Hepatocyte (in vitro differentiated cells): ENCODE results near the gene TESK1. TPM values are rescaled to one million over a fixed set of nuclear protein-coding genes. Genes with fewer than 3 reads are reported as not detected.
"Not testable (repeated sequence)": the region's sequence is repeated elsewhere in the genome, so short reads cannot be mapped to it uniquely, and the experiment has no call there.

Experiments used
- DNase-seq: peaks from one replicate; pipeline ENCODE4 v3.0.0-alpha.2; 2016; ENCODE audit warnings: low spot score
- H2AFZ ChIP-seq: fragments of 200-600 bp; sonication (generic); 2 replicates; pipeline ENCODE4 v1.6.0; 2016; ENCODE audit warnings: antibody characterized with exemption, mild to moderate bottlenecking
- H3K27ac ChIP-seq: fragments of 200-600 bp; sonication (generic); 2 replicates; pipeline ENCODE4 v1.5.1; 2016; ENCODE audit warnings: mild to moderate bottlenecking
- H3K27me3 ChIP-seq: fragments of 200-600 bp; sonication (generic); 2 replicates; pipeline ENCODE4 v1.6.1; 2016
- H3K36me3 ChIP-seq: fragments of 200-600 bp; sonication (generic); replicated peaks from 2 replicates; pipeline ENCODE4 v1.5.1; 2016; ENCODE audit warnings: low read depth; ENCODE audit not compliant: insufficient read depth
- H3K4me1 ChIP-seq: fragments of 200-600 bp; sonication (generic); 2 replicates; pipeline ENCODE4 v1.5.1; 2016; ENCODE audit warnings: mild to moderate bottlenecking, moderate library complexity; ENCODE audit not compliant: insufficient read depth
- H3K4me2 ChIP-seq: fragments of 200-600 bp; sonication (generic); 2 replicates; pipeline ENCODE4 v1.6.0; 2016
- H3K4me3 ChIP-seq: fragments of 200-600 bp; sonication (generic); 2 replicates; pipeline ENCODE4 v1.5.1; 2016; ENCODE audit warnings: mild to moderate bottlenecking
- H3K79me2 ChIP-seq: fragments of 200-600 bp; sonication (generic); 2 replicates; pipeline ENCODE4 v1.6.0; 2017; ENCODE audit warnings: mild to moderate bottlenecking
- H3K9me2 ChIP-seq: fragments of 200-600 bp; sonication (generic); replicated peaks from 2 replicates; pipeline ENCODE4 v1.6.0; 2017; ENCODE audit warnings: mild to moderate bottlenecking; ENCODE audit not compliant: insufficient read depth
- H3K9me3 ChIP-seq: fragments of 200-600 bp; sonication (generic); 2 replicates; pipeline ENCODE4 v1.5.1; 2016; ENCODE audit warnings: low read depth, mild to moderate bottlenecking
- H4K20me1 ChIP-seq: fragments of 200-600 bp; sonication (generic); 2 replicates; pipeline ENCODE4 v1.6.0; 2016; ENCODE audit warnings: mild to moderate bottlenecking; ENCODE audit not compliant: insufficient read depth, poor library complexity, severe bottlenecking
- EZH2 ChIP-seq: fragments of 200-600 bp; sonication (generic); IDR thresholded peaks from 2 replicates; pipeline ENCODE4 v1.6.1; 2016; ENCODE audit warnings: antibody characterized with exemption, mild to moderate bottlenecking, borderline replicate concordance
- EZH2phosphoT487 ChIP-seq: fragments of 200-600 bp; sonication (generic); IDR thresholded peaks from one replicate; pipeline ENCODE4 v1.6.1; 2018; ENCODE audit warnings: antibody characterized with exemption, mild to moderate bottlenecking, low read depth, moderate library complexity; ENCODE audit not compliant: unreplicated experiment, severe bottlenecking
- WGBS: methylation state at CpG from one replicate; pipeline ENCODE4 v1.1.6; 2016; ENCODE audit warnings: low lambda C conversion rate; ENCODE audit errors: missing lambda C conversion rate; 5-methylcytosine and 5-hydroxymethylcytosine counted together
- polyA plus RNA-seq: library from polyadenylated mRNA; unstranded; fragments of >200 nt; fragmentation: Nextera tagmentation; extraction: Ambion mirVana; gene quantifications from 2 replicates; pipeline ENCODE4 v1.2.1, GENCODE V29; 2016
- total RNA-seq: library from RNA; depleted of rRNA; stranded (reverse); fragments of >200 nt; gene quantifications from 2 replicates; pipeline ENCODE4 v1.2.3, GENCODE V29; 2014
- TF ChIP-seq, protein P1 (sequence below): fragments of 200-600 bp; sonication (generic); IDR thresholded peaks from 2 replicates; pipeline ENCODE4 v1.5.1; 2016; ENCODE audit warnings: antibody characterized with exemption, mild to moderate bottlenecking; ENCODE audit not compliant: poor library complexity

TESK1 gene
- total and polyA plus RNA-seq, 2 experiments from 2014 or later = 17.4 to 30.3 TPM

DNA sequence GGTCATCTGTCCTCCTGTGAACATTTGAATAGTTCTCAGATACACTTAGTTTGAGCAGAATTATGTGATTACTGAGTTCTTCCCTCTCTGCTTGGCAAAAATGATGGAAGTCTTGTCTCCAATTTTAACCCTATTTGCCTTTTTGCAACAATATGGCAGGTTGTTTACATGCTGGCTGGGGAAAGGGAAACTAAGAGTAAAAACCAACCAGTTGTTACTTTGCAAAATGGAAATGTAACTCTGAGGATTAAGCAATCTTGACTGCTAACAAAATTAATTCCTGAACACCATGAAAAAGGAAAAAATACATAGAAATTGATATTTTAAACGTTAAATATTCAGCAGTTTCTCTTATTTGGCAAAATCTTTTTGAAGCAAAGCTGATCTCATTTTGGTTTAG lies 34.6 kb downstream of the TESK1 start:
- 88% methylated on average over 1 of the region's 1 CpG for WGBS
- Histone ChIP-seq H3K4me3 (no peak overlapping the region), H3K9me3 (no peaks in the 10 kb centered on the region), H3K4me2 (no peak overlapping the region), H3K36me3 (no peaks in the 10 kb centered on the region), H3K27me3 (no peaks in the 10 kb centered on the region), H2AFZ (no peak overlapping the region), H3K79me2 (no peaks in the 10 kb centered on the region), H3K9me2 (no peaks in the 10 kb centered on the region), H4K20me1 (no peaks in the 10 kb centered on the region), H3K27ac (no peak overlapping the region), H3K4me1 (no peaks in the 10 kb centered on the region)
- TF ChIP-seq EZH2 (no peak), EZH2phosphoT487 (no peak)
- TF ChIP-seq, protein P1, sequence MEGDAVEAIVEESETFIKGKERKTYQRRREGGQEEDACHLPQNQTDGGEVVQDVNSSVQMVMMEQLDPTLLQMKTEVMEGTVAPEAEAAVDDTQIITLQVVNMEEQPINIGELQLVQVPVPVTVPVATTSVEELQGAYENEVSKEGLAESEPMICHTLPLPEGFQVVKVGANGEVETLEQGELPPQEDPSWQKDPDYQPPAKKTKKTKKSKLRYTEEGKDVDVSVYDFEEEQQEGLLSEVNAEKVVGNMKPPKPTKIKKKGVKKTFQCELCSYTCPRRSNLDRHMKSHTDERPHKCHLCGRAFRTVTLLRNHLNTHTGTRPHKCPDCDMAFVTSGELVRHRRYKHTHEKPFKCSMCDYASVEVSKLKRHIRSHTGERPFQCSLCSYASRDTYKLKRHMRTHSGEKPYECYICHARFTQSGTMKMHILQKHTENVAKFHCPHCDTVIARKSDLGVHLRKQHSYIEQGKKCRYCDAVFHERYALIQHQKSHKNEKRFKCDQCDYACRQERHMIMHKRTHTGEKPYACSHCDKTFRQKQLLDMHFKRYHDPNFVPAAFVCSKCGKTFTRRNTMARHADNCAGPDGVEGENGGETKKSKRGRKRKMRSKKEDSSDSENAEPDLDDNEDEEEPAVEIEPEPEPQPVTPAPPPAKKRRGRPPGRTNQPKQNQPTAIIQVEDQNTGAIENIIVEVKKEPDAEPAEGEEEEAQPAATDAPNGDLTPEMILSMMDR = no peak
- DNase-seq = no peak

DNA sequence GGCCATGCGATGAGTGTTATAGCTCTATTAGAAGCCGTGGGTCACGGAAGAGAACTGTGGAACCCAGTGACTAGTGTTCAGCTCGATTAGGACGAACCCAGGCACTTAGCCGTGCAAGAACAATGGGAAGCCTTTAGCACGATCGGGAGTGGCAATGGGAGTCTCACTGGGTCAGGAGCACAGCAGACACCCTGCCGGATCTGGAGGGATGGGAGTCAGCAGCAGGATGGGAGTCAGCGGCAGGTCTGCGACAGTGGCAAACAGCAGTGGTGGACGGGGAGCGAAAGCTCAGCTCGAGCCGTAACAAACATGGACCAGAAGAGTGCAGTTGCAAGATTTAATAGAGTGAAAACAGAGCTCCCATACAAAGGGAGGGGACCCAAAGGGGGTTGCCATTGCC lies 35.4 kb downstream of the TESK1 start:
- WGBS = 94% methylated on average over 13 of the region's 15 CpGs
- not testable (repeated sequence) for H3K4me1 ChIP-seq, H3K79me2 ChIP-seq, H3K27ac ChIP-seq, H3K36me3 ChIP-seq, H3K27me3 ChIP-seq, H2AFZ ChIP-seq, H4K20me1 ChIP-seq, H3K4me3 ChIP-seq, DNase-seq, H3K9me2 ChIP-seq, H3K9me3 ChIP-seq, H3K4me2 ChIP-seq

DNA sequence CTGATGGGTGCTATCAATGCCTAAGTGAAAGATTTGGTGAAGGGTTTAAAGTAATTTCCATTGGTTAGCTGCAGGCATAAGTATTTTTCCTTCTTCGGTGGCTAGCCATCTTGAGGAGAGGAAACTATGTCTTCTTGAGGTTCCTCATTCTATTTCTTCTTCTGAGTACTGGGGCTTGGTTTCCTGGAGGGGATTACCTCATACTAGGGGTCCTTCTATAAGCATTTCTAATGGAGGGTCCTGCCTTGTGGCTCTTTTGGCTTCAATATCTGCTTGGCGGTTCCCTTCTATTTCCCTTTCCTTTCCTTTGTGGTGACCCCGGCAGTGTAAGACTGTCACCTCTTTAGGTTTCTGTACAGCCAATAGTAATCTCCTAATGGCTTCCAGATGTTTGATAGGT lies 36.4 kb downstream of the TESK1 start:
- 88% methylated on average over 3 of the region's 3 CpGs for WGBS
- H3K27me3 ChIP-seq, H3K9me3 ChIP-seq, H3K27ac ChIP-seq, H3K79me2 ChIP-seq, H3K4me3 ChIP-seq, H3K4me1 ChIP-seq, H3K36me3 ChIP-seq, H3K9me2 ChIP-seq, H2AFZ ChIP-seq, H3K4me2 ChIP-seq, H4K20me1 ChIP-seq, DNase-seq: not testable (repeated sequence)

DNA sequence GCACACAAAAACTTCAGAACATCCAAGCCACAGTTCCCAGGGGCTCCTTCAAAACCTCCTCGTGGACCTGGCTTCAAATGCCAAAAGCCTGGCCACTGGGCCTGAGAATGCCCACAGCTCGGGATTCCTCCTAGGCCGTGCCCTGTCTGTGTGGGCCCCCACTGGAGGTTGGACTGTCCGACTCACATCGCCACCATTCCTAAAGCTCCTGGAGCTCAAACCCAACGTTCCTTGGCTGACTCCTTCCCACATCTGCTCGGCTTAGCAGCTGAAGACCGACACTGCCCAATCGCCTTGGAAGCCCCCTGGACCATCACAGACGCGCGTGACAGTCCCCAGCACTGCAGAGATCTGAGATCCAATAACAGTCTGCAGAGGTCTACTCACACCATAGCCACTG lies 38.0 kb downstream of the TESK1 start:
- H2AFZ ChIP-seq = no peak overlapping the region
- no peak overlapping the region for H3K27ac ChIP-seq
- H3K4me1 ChIP-seq = peaks cover 14% of the 10 kb centered on the region
- TF ChIP-seq EZH2 = no peak
- TF ChIP-seq, protein P1 = no peak
- TF ChIP-seq EZH2phosphoT487 = no peak
- H3K27me3 ChIP-seq = no peaks in the 10 kb centered on the region
- no peaks in the 10 kb centered on the region for H3K9me2 ChIP-seq
- no peak for DNase-seq
- H3K9me3 ChIP-seq = no peaks in the 10 kb centered on the region
- no peak overlapping the region for H3K4me3 ChIP-seq
- no peaks in the 10 kb centered on the region for H4K20me1 ChIP-seq
- 95% methylated on average over 12 of the region's 12 CpGs for WGBS
- no peaks in the 10 kb centered on the region for H3K36me3 ChIP-seq
- H3K4me2 ChIP-seq = no peak overlapping the region
- H3K79me2 ChIP-seq = no peaks in the 10 kb centered on the region

DNA sequence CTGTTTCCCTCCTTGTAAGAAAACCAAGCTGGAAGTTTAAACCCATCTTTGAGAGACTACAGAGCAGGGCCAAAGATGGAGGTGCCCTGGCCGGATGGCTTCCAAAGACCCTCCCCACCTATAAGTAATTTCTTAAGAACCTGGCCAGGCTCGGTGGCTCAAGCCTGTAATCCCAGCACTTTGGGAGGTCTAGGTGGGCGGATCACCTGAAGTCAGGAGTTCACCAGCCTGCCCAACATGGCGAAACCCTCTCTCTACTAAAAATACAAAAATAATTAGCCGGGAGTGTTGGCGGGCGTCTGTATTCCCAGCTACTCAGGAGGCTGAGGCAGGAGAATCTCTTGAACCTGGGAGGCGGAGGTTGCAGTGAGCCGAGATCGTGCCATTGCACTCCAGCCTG lies 40.7 kb downstream of the TESK1 start:
- Histone ChIP-seq H3K27ac (peak overlapping the region; percentile 98), H3K4me3 (peak overlapping the region; percentile 68), H3K4me2 (peak overlapping the region; percentile 85), H2AFZ (peak overlapping the region; percentile 86), H3K4me1 (peaks cover 14% of the 10 kb centered on the region)
- H4K20me1 ChIP-seq, H3K9me3 ChIP-seq, DNase-seq, H3K27me3 ChIP-seq, H3K79me2 ChIP-seq, H3K9me2 ChIP-seq, H3K36me3 ChIP-seq: not testable (repeated sequence)
- 27% methylated on average over 10 of the region's 10 CpGs for WGBS
